HG02870 (cell line): ENCODE results near the gene RELB.

Source experiments
- ATAC-seq: cut with Tn5 transposase; IDR thresholded peaks from one replicate; pipeline ENCODE4 v1.9.1; 2021; ENCODE audit warnings: mild to moderate bottlenecking, moderate library complexity; ENCODE audit not compliant: unreplicated experiment

The RELB gene

DNA sequence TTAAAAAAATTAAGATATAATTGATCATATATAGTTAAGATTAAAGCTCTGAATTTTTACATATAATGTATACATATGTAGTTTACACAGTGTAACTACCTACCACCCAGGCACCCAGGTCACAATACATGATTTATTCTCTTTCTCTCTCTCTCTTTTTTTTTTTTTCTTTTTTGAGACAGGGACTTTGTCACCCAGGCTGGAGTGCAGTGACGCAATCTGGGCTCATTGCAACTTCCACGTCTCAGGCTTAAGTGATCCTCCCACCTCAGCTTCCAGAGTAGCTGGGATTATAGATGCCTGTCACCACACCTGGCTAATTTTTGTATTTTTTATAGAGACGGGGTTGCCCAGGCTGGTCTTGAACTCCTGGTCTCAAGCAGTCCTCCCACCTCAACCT is 18.8 kb downstream of the RELB start:
- no peak for ATAC-seq

DNA sequence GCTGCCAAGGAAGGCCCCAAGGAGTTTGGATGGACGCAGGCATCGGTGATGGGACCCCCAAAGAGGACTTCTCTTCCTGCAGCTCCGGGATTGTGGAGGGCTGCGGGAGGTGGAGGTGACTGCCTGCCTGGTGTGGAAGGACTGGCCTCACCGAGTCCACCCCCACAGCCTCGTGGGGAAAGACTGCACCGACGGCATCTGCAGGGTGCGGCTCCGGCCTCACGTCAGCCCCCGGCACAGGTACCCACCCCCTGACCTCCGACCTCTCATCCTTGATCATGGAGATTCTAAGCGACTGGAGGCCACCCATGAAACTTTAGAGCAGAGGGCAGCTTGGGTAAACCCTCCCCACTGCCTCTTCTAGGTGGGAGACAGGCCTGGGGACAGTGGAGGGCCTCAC is 20.7 kb downstream of the RELB start:
- ATAC-seq, result no peak

DNA sequence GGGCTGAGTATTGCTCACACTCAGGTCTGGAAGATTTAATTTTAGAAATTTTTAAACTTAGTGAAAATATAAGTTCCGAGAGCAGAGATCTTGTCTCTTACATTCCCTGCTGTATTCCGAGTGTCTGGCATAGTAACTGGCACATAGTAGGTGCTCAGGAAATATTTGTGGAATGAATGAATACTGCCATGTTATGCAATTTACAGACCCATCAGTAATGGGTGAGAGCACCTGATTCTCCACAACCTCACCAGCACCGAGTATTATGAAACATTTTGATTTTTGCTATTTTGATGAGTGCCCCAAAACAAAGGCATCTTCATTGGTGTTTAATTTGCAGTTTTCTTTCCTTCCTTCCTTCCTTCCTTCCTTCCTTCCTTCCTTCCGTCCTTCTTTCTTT is 21.8 kb downstream of the RELB start:
- ATAC-seq, result no peak

DNA sequence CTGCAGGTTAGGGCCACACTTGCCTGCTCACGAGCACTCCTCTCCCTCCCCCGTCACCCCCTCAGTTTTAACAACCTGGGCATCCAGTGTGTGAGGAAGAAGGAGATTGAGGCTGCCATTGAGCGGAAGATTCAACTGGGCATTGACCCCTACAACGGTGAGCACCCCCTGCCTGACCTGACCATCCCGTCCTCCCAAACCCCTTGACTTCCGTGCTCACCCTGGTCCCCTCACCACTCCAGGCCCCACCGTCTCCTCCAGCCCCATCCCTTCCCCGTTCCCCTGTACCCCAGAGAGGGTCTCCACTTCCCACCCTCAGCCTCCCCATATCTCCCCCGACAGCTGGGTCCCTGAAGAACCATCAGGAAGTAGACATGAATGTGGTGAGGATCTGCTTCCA is 24.0 kb downstream of the RELB start:
- no peak for ATAC-seq

- ATAC-seq, result no peak
Observed at GRCh38 chr19:45027371-45027770, 26.1 kb downstream of the RELB start.

DNA sequence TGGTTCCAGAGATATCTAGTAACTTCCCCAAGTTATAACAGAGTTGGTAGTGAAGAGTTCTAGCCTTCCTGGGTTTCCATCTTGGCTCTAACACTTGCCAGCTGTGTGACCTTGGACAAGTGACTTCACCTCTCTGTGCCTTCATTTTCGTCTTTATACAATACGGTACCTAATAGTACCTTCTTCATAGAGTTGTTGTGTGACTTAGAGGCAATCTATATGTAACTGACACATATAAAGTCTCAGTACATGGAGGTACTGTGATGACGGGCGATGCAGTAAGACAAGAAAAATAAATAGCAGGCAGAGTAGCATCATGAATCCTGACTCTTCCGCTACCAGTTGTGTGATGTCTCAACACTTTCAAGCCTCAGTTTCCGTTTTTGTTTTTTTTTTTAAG is 29.6 kb downstream of the RELB start:
- no peak for ATAC-seq

DNA sequence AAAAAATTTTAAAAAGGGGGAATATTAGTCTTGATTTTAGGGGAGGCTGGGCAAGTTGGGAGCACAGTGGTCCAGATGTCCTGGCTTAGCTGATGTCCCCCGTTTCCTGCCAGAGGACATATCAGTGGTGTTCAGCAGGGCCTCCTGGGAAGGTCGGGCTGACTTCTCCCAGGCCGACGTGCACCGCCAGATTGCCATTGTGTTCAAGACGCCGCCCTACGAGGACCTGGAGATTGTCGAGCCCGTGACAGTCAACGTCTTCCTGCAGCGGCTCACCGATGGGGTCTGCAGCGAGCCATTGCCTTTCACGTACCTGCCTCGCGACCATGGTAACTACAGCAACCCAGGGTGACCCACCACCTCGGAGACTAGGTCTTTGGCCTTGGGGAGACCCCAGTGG is 31.2 kb downstream of the RELB start:
- no peak for ATAC-seq

GRCh38 chr19:45035755-45036154 is 34.5 kb downstream of the RELB start:
- ATAC-seq, result no peak

DNA sequence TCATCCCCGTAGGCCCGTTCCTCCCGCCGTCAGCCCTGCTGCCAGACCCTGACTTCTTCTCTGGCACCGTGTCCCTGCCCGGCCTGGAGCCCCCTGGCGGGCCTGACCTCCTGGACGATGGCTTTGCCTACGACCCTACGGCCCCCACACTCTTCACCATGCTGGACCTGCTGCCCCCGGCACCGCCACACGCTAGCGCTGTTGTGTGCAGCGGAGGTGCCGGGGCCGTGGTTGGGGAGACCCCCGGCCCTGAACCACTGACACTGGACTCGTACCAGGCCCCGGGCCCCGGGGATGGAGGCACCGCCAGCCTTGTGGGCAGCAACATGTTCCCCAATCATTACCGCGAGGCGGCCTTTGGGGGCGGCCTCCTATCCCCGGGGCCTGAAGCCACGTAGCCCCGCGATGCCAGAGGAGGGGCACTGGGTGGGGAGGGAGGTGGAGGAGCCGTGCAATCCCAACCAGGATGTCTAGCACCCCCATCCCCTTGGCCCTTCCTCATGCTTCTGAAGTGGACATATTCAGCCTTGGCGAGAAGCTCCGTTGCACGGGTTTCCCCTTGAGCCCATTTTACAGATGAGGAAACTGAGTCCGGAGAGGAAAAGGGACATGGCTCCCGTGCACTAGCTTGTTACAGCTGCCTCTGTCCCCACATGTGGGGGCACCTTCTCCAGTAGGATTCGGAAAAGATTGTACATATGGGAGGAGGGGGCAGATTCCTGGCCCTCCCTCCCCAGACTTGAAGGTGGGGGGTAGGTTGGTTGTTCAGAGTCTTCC is 36.3 kb downstream of the RELB start:
- no peak for ATAC-seq

GRCh38 chr19:45038931-45039893 is 37.9 kb downstream of the RELB start, which contains the start of gene CLASRP:
TSS of gene CLASRP (plus strand) at chr19:45039045. CDS start at chr19:45040213, 1,168 bp downstream.
- ATAC-seq, result peak; percentile 80

- ATAC-seq, result no peak
Observed at GRCh38 chr19:45040059-45040771, 39.0 kb downstream of the RELB start.

DNA sequence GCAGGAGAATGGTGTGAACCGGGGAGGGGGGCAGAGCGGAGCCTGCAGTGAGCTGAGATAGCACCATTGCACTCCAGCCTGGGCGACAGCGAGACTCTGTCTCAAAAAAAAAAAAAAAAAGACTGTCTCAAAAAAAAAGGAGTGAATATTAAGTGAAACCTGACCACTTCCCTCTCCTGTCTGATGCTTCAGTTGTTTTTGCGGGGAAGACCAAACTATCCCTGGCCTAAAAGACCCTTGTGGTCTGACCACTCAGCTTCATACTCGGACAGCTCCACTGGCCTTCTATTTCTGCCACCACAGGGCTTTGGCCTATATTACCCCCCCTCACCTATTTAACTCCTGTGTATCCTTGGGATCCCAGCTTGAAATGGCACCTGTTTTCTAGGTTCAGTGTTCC is 39.9 kb downstream of the RELB start:
- no peak for ATAC-seq

GRCh38 chr19:45045671-45046353 is 44.5 kb downstream of the RELB start:
- no peak for ATAC-seq

- ATAC-seq, result no peak
Observed at GRCh38 chr19:45046355-45046754, 45.1 kb downstream of the RELB start.

GRCh38 chr19:45047188-45047797 is 46.0 kb downstream of the RELB start:
- no peak for ATAC-seq

- ATAC-seq, result no peak
Observed at GRCh38 chr19:45049073-45049736, 47.9 kb downstream of the RELB start.

- ATAC-seq, result no peak
Observed at GRCh38 chr19:45050036-45050435, 48.8 kb downstream of the RELB start.

DNA sequence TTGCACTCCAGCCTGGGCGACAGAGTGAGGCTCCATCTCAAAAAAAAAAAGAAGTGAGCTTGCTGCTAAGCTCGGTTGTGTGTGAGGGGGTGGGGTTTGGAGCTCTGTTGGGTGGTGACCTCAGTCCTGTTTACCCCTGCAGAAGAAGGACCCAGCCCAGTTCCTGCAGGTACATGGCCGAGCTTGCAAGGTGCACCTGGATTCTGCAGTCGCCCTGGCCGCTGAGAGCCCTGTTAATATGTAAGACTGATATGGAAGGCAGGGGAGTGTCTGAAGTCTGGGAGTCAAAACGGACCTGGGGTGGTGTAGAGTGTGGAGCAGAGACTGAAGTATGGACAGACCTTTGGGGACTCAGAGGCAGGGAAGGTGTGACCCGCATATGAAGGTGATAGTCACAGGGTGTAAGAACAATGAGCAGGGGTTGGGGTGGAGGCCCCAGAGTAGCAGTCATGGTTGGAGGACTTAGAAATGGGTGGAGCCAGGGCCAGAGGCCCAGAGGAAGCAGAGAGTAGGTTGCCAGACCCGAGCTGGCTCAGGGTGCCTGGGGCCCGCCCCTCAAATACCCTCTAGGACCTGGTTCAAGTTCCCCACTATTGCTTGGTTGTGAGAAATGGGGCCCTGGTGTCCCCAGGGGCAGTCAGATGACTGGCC is 50.8 kb downstream of the RELB start:
- no peak for ATAC-seq

- ATAC-seq, result no peak
Observed at GRCh38 chr19:45056831-45057230, 55.6 kb downstream of the RELB start.
